DOHH2 (cell line): Measurements from ENCODE around the gene UCHL5.

Source experiments
- CTCF ChIP-seq: fragments of 200-600 bp; sonication (generic); IDR thresholded peaks from one replicate; pipeline ENCODE4 v1.5.1; 2014; ENCODE audit warnings: antibody characterized with exemption, mild to moderate bottlenecking, low read depth, low read length; ENCODE audit not compliant: poor library complexity, severe bottlenecking
- EZH2phosphoT487 ChIP-seq: fragments of 200-600 bp; sonication (generic); IDR thresholded peaks from 2 replicates; pipeline ENCODE4 v1.6.1; 2017; ENCODE audit warnings: borderline replicate concordance, mild to moderate bottlenecking, antibody characterized with exemption, low read length, moderate library complexity, mixed read lengths

- TF ChIP-seq CTCF = no peak
- no peak for TF ChIP-seq EZH2phosphoT487
Observed at GRCh38 chr1:193105821-193106177, 46.6 kb upstream of the UCHL5 start.
